ENCODE results near the gene CARD11. TPM values are rescaled to one million over a fixed set of nuclear protein-coding genes. Genes with fewer than 3 reads are reported as not detected.
A peak's percentile ranks its signal among the peaks of the same experiment; 100 is the strongest.

Gene CARD11
- total RNA-seq, 1 experiment from 2014 or later, result 0.57 TPM

- no peaks in the 10 kb centered on the region for H3K79me2 ChIP-seq (ENCODE audit: insufficient read depth, low read length)
- no peaks in the 10 kb centered on the region for H3K36me3 ChIP-seq (ENCODE audit: control insufficient read depth in 1 of 2, insufficient read depth in 2 of 2, low read length in 2 of 2)
- peaks cover 24% of the 10 kb centered on the region for H3K27me3 ChIP-seq (ENCODE audit: insufficient read depth, low read length)
- H3K4me1 ChIP-seq (ENCODE audit: control insufficient read depth in 1 of 2, insufficient read depth in 2 of 2, low read length in 2 of 2), result peaks cover 0 to 6% of the 10 kb centered on the region in 2 experiments; a peak in 1 of 4 replicates
- no peak overlapping the region for H3K9ac ChIP-seq (ENCODE audit: low read length)
- TF ChIP-seq, protein P1, sequence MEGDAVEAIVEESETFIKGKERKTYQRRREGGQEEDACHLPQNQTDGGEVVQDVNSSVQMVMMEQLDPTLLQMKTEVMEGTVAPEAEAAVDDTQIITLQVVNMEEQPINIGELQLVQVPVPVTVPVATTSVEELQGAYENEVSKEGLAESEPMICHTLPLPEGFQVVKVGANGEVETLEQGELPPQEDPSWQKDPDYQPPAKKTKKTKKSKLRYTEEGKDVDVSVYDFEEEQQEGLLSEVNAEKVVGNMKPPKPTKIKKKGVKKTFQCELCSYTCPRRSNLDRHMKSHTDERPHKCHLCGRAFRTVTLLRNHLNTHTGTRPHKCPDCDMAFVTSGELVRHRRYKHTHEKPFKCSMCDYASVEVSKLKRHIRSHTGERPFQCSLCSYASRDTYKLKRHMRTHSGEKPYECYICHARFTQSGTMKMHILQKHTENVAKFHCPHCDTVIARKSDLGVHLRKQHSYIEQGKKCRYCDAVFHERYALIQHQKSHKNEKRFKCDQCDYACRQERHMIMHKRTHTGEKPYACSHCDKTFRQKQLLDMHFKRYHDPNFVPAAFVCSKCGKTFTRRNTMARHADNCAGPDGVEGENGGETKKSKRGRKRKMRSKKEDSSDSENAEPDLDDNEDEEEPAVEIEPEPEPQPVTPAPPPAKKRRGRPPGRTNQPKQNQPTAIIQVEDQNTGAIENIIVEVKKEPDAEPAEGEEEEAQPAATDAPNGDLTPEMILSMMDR (IDR thresholded peaks at IDR 0.05 in 2 of 3, conservative IDR thresholded peaks at IDR 0.05 in 1 of 3; ENCODE audit: borderline replicate concordance in 1 of 3, insufficient read depth in 1 of 3, low read depth in 2 of 3, low read length in 2 of 3), result no peak
- peak; percentile 14; the same call in 1 of the 2 replicates for TF ChIP-seq FOSL1 (IDR thresholded peaks at IDR 0.05; ENCODE audit: low read depth)
- no peak for TF ChIP-seq CEBPB (IDR thresholded peaks at IDR 0.05; ENCODE audit: low read depth)
- no peak for TF ChIP-seq ZNF274 (IDR thresholded peaks at IDR 0.05; ENCODE audit: low read depth, low read length)
- H3K4me3 ChIP-seq (replicated peaks in 1 of 2; ENCODE audit: low read depth in 1 of 2, low read length in 2 of 2), result no peak overlapping the region
- CTCF ChIA-PET, result no interaction called here
- no peaks in the 10 kb centered on the region for H3K9me2 ChIP-seq (ENCODE audit: insufficient read depth)
- BruUV-seq (replicated peaks), result no TSS peak
- no peak overlapping the region for H3K4me2 ChIP-seq (ENCODE audit: low read length)
- H2AFZ ChIP-seq (ENCODE audit: low read depth, low read length, poor library complexity, severe bottlenecking), result no peak overlapping the region
- intact Hi-C loops (cut with micrococcal nuclease), result no loop called here
- ATAC-seq, result peak; percentile 28; the same call in 1 of the 2 replicates
- DNase-seq (ENCODE audit: low read depth, low spot score), result no peak
- H3K27ac ChIP-seq (ENCODE audit: low read depth, low read length), result no peak overlapping the region
- H4K20me1 ChIP-seq (ENCODE audit: insufficient read depth), result no peaks in the 10 kb centered on the region
- no peaks in the 10 kb centered on the region for H3K9me3 ChIP-seq (ENCODE audit: control insufficient read depth in 1 of 2, insufficient read depth in 1 of 2, low read depth in 1 of 2, low read length in 2 of 2)
- RAD21 ChIA-PET (ENCODE audit: low non-redundant PET in 1 of 2, low total read pairs in 2 of 2, uncharacterized antibody in 2 of 2, unreplicated experiment in 2 of 2), result no interaction called here
- POLR2A ChIA-PET, result no interaction called here
Measured at GRCh38 chr7:2939193-2939885, 104.3 kb downstream of the CARD11 start.

DNA sequence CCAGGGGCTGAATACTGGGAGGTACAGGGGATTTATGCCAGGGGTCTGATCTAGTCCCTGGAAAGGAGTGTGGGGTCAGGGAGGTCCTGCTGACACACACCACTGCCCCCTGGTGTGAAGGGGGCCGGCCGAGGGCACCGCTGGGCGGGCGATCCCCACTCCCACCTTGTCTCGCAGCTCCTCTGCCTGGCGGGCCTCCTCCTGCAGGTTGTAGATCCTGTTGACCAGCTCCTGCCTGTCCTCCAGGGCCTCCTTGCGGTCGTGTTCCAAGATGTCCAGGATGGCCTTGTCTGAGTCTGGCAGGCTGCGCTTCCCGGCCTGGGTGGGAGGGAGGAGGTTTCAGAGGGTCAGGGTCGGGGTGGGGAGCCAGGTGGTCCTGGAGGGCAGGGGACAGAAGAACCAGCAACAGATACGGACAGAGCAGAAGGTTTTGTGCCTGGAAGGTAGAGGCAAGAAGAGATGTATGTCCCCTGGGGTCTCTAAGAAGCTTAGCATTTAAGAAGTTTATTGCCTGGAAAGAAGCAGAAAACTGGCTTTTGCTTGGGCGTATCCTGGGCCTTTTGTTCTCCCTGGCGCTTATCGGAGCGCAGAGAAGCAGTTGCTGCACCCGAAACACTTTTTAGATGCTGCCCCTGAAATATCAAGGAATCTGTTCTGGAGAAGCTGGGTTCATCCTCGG, 105.0 kb downstream of the CARD11 start:
- peaks cover 24% of the 10 kb centered on the region for H3K27me3 ChIP-seq (ENCODE audit: insufficient read depth, low read length)
- peaks cover 4 to 12% of the 10 kb centered on the region in 2 experiments; a peak in 3 of 4 replicates for H3K4me1 ChIP-seq (ENCODE audit: control insufficient read depth in 1 of 2, insufficient read depth in 2 of 2, low read length in 2 of 2)
- H3K4me2 ChIP-seq (ENCODE audit: low read length), result no peak overlapping the region
- intact Hi-C loops (cut with micrococcal nuclease), result no loop called here
- no peak overlapping the region for H2AFZ ChIP-seq (ENCODE audit: low read depth, low read length, poor library complexity, severe bottlenecking)
- no peak overlapping the region for H3K9ac ChIP-seq (ENCODE audit: low read length)
- TF ChIP-seq, protein P1 (IDR thresholded peaks at IDR 0.05 in 2 of 3, conservative IDR thresholded peaks at IDR 0.05 in 1 of 3; ENCODE audit: borderline replicate concordance in 1 of 3, insufficient read depth in 1 of 3, low read depth in 2 of 3, low read length in 2 of 3), result no peak
- no peak for TF ChIP-seq POLR2A (IDR thresholded peaks at IDR 0.05; ENCODE audit: borderline replicate concordance, extremely low read depth, insufficient read depth, insufficient read length)
- no peak for TF ChIP-seq RAD21 (IDR thresholded peaks at IDR 0.05; ENCODE audit: low read depth)
- TF ChIP-seq SIN3A (IDR thresholded peaks at IDR 0.05; ENCODE audit: low read depth), result no peak
- TF ChIP-seq YY1 (IDR thresholded peaks at IDR 0.05; ENCODE audit: extremely low read depth, insufficient replicate concordance, low read depth, low read length), result no peak
- no peak for TF ChIP-seq ZFX (IDR thresholded peaks at IDR 0.05)
- ChIA-PET POLR2A (no interaction called here), CTCF (no interaction called here), RAD21 (ENCODE audit: low non-redundant PET in 1 of 2, low total read pairs in 2 of 2, uncharacterized antibody in 2 of 2, unreplicated experiment in 2 of 2) (no interaction called here)
- no peak overlapping the region for H3K27ac ChIP-seq (ENCODE audit: low read depth, low read length)
- H3K9me3 ChIP-seq (ENCODE audit: control insufficient read depth in 1 of 2, insufficient read depth in 1 of 2, low read depth in 1 of 2, low read length in 2 of 2), result no peaks in the 10 kb centered on the region
- ATAC-seq (no peak), DNase-seq (ENCODE audit: low read depth, low spot score) (no peak)
- no peaks in the 10 kb centered on the region for H3K36me3 ChIP-seq (ENCODE audit: control insufficient read depth in 1 of 2, insufficient read depth in 2 of 2, low read length in 2 of 2)
- no peaks in the 10 kb centered on the region for H3K79me2 ChIP-seq (ENCODE audit: insufficient read depth, low read length)
- no peaks in the 10 kb centered on the region for H3K9me2 ChIP-seq (ENCODE audit: insufficient read depth)
- H4K20me1 ChIP-seq (ENCODE audit: insufficient read depth), result no peaks in the 10 kb centered on the region
- no TSS peak for BruUV-seq (replicated peaks)
- no peak overlapping the region for H3K4me3 ChIP-seq (replicated peaks in 1 of 2; ENCODE audit: low read depth in 1 of 2, low read length in 2 of 2)
